Smooth muscle cell (in vitro differentiated cells): ENCODE results near the gene OR10H4. TPM values are rescaled to one million over a fixed set of nuclear protein-coding genes. Genes with fewer than 3 reads are reported as not detected.

Source experiments
- DNase-seq: peaks from one replicate; lab custom pipeline; 2025; ENCODE audit not compliant: unreplicated experiment; lab: John Stamatoyannopoulos, UW
- H2AFZ ChIP-seq: fragments of 200-600 bp; sonication (generic); 2 replicates; pipeline ENCODE4 v1.6.0; 2016; ENCODE audit warnings: antibody characterized with exemption, low read depth, mild to moderate bottlenecking
- H3F3A ChIP-seq: fragments of 200-600 bp; sonication (generic); 2 replicates; pipeline ENCODE4 v1.6.0; 2017; ENCODE audit warnings: antibody characterized with exemption, low read depth
- H3K27ac ChIP-seq: fragments of 200-600 bp; sonication (generic); 2 replicates; pipeline ENCODE4 v1.5.1; 2016; ENCODE audit warnings: low read depth, mild to moderate bottlenecking
- H3K27me3 ChIP-seq: fragments of 200-600 bp; sonication (generic); 2 replicates; pipeline ENCODE4 v1.6.1; 2016; ENCODE audit warnings: low read depth, mild to moderate bottlenecking
- H3K36me3 ChIP-seq: fragments of 200-600 bp; sonication (generic); 2 replicates; pipeline ENCODE4 v1.5.1; 2016; ENCODE audit warnings: low read depth
- H3K4me1 ChIP-seq: fragments of 200-600 bp; sonication (generic); 2 replicates; pipeline ENCODE4 v1.5.1; 2016; ENCODE audit warnings: low read depth
- H3K4me2 ChIP-seq: fragments of 200-600 bp; sonication (generic); 2 replicates; pipeline ENCODE4 v1.6.0; 2016; ENCODE audit warnings: mild to moderate bottlenecking
- H3K4me3 ChIP-seq: fragments of 200-600 bp; sonication (generic); 2 replicates; pipeline ENCODE4 v1.5.1; 2016; ENCODE audit warnings: mild to moderate bottlenecking
- H3K79me2 ChIP-seq: fragments of 200-600 bp; sonication (generic); 2 replicates; pipeline ENCODE4 v1.6.0; 2016; ENCODE audit warnings: low read depth, mild to moderate bottlenecking
- H3K9ac ChIP-seq: fragments of 200-600 bp; sonication (generic); 2 replicates; pipeline ENCODE4 v1.6.0; 2016; ENCODE audit warnings: low read depth
- H3K9me3 ChIP-seq: fragments of 200-600 bp; sonication (generic); replicated peaks from 2 replicates; pipeline ENCODE4 v1.5.1; 2016; ENCODE audit warnings: low read depth
- H4K20me1 ChIP-seq: fragments of 200-600 bp; sonication (generic); 2 replicates; pipeline ENCODE4 v1.6.0; 2016; ENCODE audit warnings: low read depth
- CTCF ChIP-seq: fragments of 200-600 bp; sonication (generic); IDR thresholded peaks from 2 replicates; pipeline ENCODE4 v1.5.1; 2017; ENCODE audit warnings: borderline replicate concordance, mild to moderate bottlenecking, antibody characterized with exemption; ENCODE audit not compliant: insufficient read depth, poor library complexity, severe bottlenecking
- WGBS: methylation state at CpG from one replicate; pipeline ENCODE4 v1.1.7; 2016; ENCODE audit warnings: low lambda C conversion rate; 5-methylcytosine and 5-hydroxymethylcytosine counted together
- polyA plus RNA-seq: library from polyadenylated mRNA; unstranded; fragments of >200 nt; fragmentation: Nextera tagmentation; extraction: Ambion mirVana; gene quantifications from 2 replicates; pipeline ENCODE4 v1.2.1, GENCODE V29; 2016
- total RNA-seq: library from RNA; depleted of rRNA; stranded (reverse); fragments of >200 nt; gene quantifications from 2 replicates; pipeline ENCODE4 v1.2.3, GENCODE V29; 2014

Gene OR10H4
- total and polyA plus RNA-seq, 2 experiments from 2014 or later: not detected

- H3K36me3 ChIP-seq: no peaks in the 10 kb centered on the region
- H3K4me3 ChIP-seq: no peak overlapping the region
- DNase-seq: no peak
- H3F3A ChIP-seq: no peaks in the 10 kb centered on the region
- H4K20me1 ChIP-seq: no peaks in the 10 kb centered on the region
- peaks cover 15% of the 10 kb centered on the region for H3K9me3 ChIP-seq
- TF ChIP-seq CTCF: no peak
- no peak overlapping the region for H3K27ac ChIP-seq
- no peaks in the 10 kb centered on the region for H3K27me3 ChIP-seq
- H3K9ac ChIP-seq: no peak overlapping the region
- WGBS: 59% methylated on average over 3 of the region's 3 CpGs
- no peaks in the 10 kb centered on the region for H3K79me2 ChIP-seq
- H3K4me1 ChIP-seq: no peaks in the 10 kb centered on the region
- H2AFZ ChIP-seq: no peak overlapping the region
- H3K4me2 ChIP-seq: no peak overlapping the region
Measured at GRCh38 chr19:15989889-15990288, 41.1 kb downstream of the OR10H4 start.

GRCh38 chr19:15991602-15992001, 42.8 kb downstream of the OR10H4 start:
- Histone ChIP-seq H3K79me2 (no peaks in the 10 kb centered on the region), H4K20me1 (no peaks in the 10 kb centered on the region), H3K4me2 (no peak overlapping the region), H3K27me3 (no peaks in the 10 kb centered on the region), H3F3A (no peaks in the 10 kb centered on the region), H3K9ac (no peak overlapping the region), H3K4me1 (no peaks in the 10 kb centered on the region), H2AFZ (no peak overlapping the region), H3K27ac (no peak overlapping the region), H3K36me3 (no peaks in the 10 kb centered on the region), H3K9me3 (peaks cover 14% of the 10 kb centered on the region), H3K4me3 (no peak overlapping the region)
- TF ChIP-seq CTCF: no peak
- DNase-seq: no peak

GRCh38 chr19:15992014-15992413, 43.2 kb downstream of the OR10H4 start:
- no peak overlapping the region for H2AFZ ChIP-seq
- no peak overlapping the region for H3K4me3 ChIP-seq
- H3K4me2 ChIP-seq: no peak overlapping the region
- no peak for TF ChIP-seq CTCF
- H3K79me2 ChIP-seq: no peaks in the 10 kb centered on the region
- H3F3A ChIP-seq: no peaks in the 10 kb centered on the region
- WGBS: 58% methylated on average over 5 of the region's 5 CpGs
- no peaks in the 10 kb centered on the region for H3K27me3 ChIP-seq
- no peaks in the 10 kb centered on the region for H3K36me3 ChIP-seq
- DNase-seq: no peak
- H3K4me1 ChIP-seq: no peaks in the 10 kb centered on the region
- H4K20me1 ChIP-seq: no peaks in the 10 kb centered on the region
- no peak overlapping the region for H3K9ac ChIP-seq
- no peak overlapping the region for H3K27ac ChIP-seq
- peaks cover 9% of the 10 kb centered on the region for H3K9me3 ChIP-seq

- H3K27me3 ChIP-seq: no peaks in the 10 kb centered on the region
- WGBS: 42% methylated on average over 6 of the region's 6 CpGs
- H3K79me2 ChIP-seq: no peaks in the 10 kb centered on the region
- TF ChIP-seq CTCF: no peak
- H3K9me3 ChIP-seq: peaks cover 12% of the 10 kb centered on the region
- H4K20me1 ChIP-seq: no peaks in the 10 kb centered on the region
- H3K27ac ChIP-seq: no peak overlapping the region
- no peaks in the 10 kb centered on the region for H3F3A ChIP-seq
- H2AFZ ChIP-seq: no peak overlapping the region
- H3K4me2 ChIP-seq: no peak overlapping the region
- H3K4me1 ChIP-seq: no peaks in the 10 kb centered on the region
- no peak overlapping the region for H3K4me3 ChIP-seq
- no peak overlapping the region for H3K9ac ChIP-seq
- DNase-seq: no peak
- H3K36me3 ChIP-seq: no peaks in the 10 kb centered on the region
Measured at GRCh38 chr19:15995536-15995935, 46.7 kb downstream of the OR10H4 start.
